ENCODE measurements around the gene NFATC3. TPM values are rescaled to one million over a fixed set of nuclear protein-coding genes. Genes with fewer than 3 reads are reported as not detected.

Gene NFATC3
- total RNA-seq, 1 experiment from 2014 or later, result 37.2 TPM

GRCh38 chr16:68214726-68215125 lies 129.6 kb downstream of the NFATC3 start:
- intact Hi-C loops (cut with micrococcal nuclease; ENCODE audit: unreplicated experiment), result no loop called here
- no peak overlapping the region for H2AFZ ChIP-seq
- H3K9me2 ChIP-seq (ENCODE audit: insufficient read depth), result no peaks in the 10 kb centered on the region
- no peaks in the 10 kb centered on the region for H3F3A ChIP-seq (ENCODE audit: insufficient read depth, low read depth)
- no TSS peak for BruUV-seq (replicated peaks)
- TF ChIP-seq EZH2 (IDR thresholded peaks at IDR 0.05; ENCODE audit: low read depth) (no peak), CTCF (conservative IDR thresholded peaks at IDR 0.05) (no peak)
- no peaks in the 10 kb centered on the region for H4K20me1 ChIP-seq (ENCODE audit: insufficient read depth)
- ChIA-PET POLR2A (ENCODE audit: unreplicated experiment) (no interaction called here), CTCF (no interaction called here)
- DNase-seq, result no peak
- no peaks in the 10 kb centered on the region for H3K36me3 ChIP-seq (ENCODE audit: low read depth)
- H3K4me1 ChIP-seq (replicated peaks; ENCODE audit: insufficient read depth), result no peaks in the 10 kb centered on the region
- H3K9me3 ChIP-seq (ENCODE audit: insufficient read depth, low read depth), result no peaks in the 10 kb centered on the region
- H3K4me3 ChIP-seq, result no peak overlapping the region
- no peak overlapping the region for H3K4me2 ChIP-seq
- H3K27ac ChIP-seq, result no peak overlapping the region
- H3K27me3 ChIP-seq (ENCODE audit: insufficient read depth, low read depth), result no peaks in the 10 kb centered on the region
- H3K79me2 ChIP-seq (ENCODE audit: low read depth), result no peaks in the 10 kb centered on the region

DNA sequence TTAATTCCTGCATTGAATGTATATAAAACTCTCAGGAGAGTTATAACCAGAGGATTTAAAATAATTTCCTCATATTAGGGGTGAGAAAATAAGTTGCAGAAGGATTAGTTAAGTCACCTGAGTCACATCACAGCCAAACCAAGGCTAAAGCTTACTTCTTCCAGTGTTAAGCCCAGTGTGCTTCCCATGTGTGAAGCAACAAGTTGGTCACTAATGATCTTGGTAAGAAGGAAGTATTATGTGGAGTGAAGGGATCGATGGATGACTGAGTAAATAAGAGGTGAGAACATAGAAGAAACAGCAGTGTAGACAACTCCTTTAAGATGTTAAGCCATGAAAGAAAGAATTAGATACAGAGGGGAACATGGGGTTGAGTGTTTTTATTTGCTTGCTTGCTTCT lies 130.1 kb downstream of the NFATC3 start:
- no peaks in the 10 kb centered on the region for H3F3A ChIP-seq (ENCODE audit: insufficient read depth, low read depth)
- no peaks in the 10 kb centered on the region for H3K9me2 ChIP-seq (ENCODE audit: insufficient read depth)
- H3K27ac ChIP-seq, result no peak overlapping the region
- no peaks in the 10 kb centered on the region for H3K36me3 ChIP-seq (ENCODE audit: low read depth)
- BruUV-seq (replicated peaks), result no TSS peak
- no peak overlapping the region for H2AFZ ChIP-seq
- no peaks in the 10 kb centered on the region for H3K27me3 ChIP-seq (ENCODE audit: insufficient read depth, low read depth)
- CTCF ChIA-PET, result no interaction called here
- no peaks in the 10 kb centered on the region for H3K9me3 ChIP-seq (ENCODE audit: insufficient read depth, low read depth)
- TF ChIP-seq EZH2 (IDR thresholded peaks at IDR 0.05; ENCODE audit: low read depth), result no peak
- no peak for TF ChIP-seq CTCF (conservative IDR thresholded peaks at IDR 0.05)
- POLR2A ChIA-PET (ENCODE audit: unreplicated experiment), result no interaction called here
- intact Hi-C loops (cut with micrococcal nuclease; ENCODE audit: unreplicated experiment), result no loop called here
- H4K20me1 ChIP-seq (ENCODE audit: insufficient read depth), result no peaks in the 10 kb centered on the region
- no peak for DNase-seq
- no peaks in the 10 kb centered on the region for H3K4me1 ChIP-seq (replicated peaks; ENCODE audit: insufficient read depth)
- no peak overlapping the region for H3K4me3 ChIP-seq
- no peak overlapping the region for H3K4me2 ChIP-seq
- no peaks in the 10 kb centered on the region for H3K79me2 ChIP-seq (ENCODE audit: low read depth)

- Histone ChIP-seq H3K27me3 (ENCODE audit: insufficient read depth, low read depth) (no peaks in the 10 kb centered on the region), H4K20me1 (ENCODE audit: insufficient read depth) (no peaks in the 10 kb centered on the region), H3K36me3 (ENCODE audit: low read depth) (no peaks in the 10 kb centered on the region), H3K4me3 (no peak overlapping the region), H3K4me2 (no peak overlapping the region), H3F3A (ENCODE audit: insufficient read depth, low read depth) (0 out of 2 replicates have a peak, but pooled peaks cover 4% of the 10 kb centered on the region), H3K4me1 (replicated peaks; ENCODE audit: insufficient read depth) (no peaks in the 10 kb centered on the region), H3K9me3 (ENCODE audit: insufficient read depth, low read depth) (no peaks in the 10 kb centered on the region), H3K27ac (no peak overlapping the region), H3K79me2 (ENCODE audit: low read depth) (no peaks in the 10 kb centered on the region), H2AFZ (no peak overlapping the region), H3K9me2 (ENCODE audit: insufficient read depth) (no peaks in the 10 kb centered on the region)
- ChIA-PET POLR2A (ENCODE audit: unreplicated experiment) (no interaction called here), CTCF (no interaction called here)
- no peak for TF ChIP-seq CTCF (conservative IDR thresholded peaks at IDR 0.05)
- intact Hi-C loops (cut with micrococcal nuclease; ENCODE audit: unreplicated experiment), result no loop called here
- no peak for DNase-seq
- no TSS peak for BruUV-seq (replicated peaks)
Observed at GRCh38 chr16:68216240-68216639, 131.1 kb downstream of the NFATC3 start.

Measured in PC-9 (cell line).